GM18505 (cell line): ENCODE results near the gene GALNT1.

Source experiments
- ATAC-seq: cut with Tn5 transposase; IDR thresholded peaks from one replicate; pipeline ENCODE4 v1.9.1; 2021; ENCODE audit not compliant: unreplicated experiment
- POLR2A ChIP-seq: IDR thresholded peaks from 4 replicates; pipeline ENCODE4 v1.6.1; 2011; ENCODE audit warnings: borderline replicate concordance; ENCODE audit not compliant: insufficient read depth, insufficient read length; ENCODE audit errors: extremely low read depth

GALNT1 gene

DNA sequence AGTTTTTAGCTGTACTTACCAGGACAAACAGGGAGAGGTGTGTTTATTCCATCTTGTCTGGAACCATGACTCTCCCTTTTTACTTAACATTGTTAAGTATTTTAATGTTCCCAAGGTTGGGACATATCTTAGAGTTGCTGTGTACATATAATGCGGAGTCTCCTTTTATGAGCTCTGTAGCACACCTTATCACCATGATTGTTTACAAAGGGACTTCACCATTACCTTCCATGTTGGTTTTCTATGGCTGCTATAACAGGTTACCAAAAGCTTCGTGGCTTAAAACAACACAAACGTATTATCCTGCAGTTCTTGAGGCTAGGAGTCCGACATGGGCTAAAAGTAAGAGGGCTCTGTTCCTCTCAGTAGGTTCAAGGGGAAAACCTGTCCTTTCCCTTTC, 164.3 kb downstream of the GALNT1 start:
- no peak for ATAC-seq
- no peak for TF ChIP-seq POLR2A

GRCh38 chr18:35746826-35747339, 165.3 kb downstream of the GALNT1 start:
- no peak for TF ChIP-seq POLR2A
- no peak for ATAC-seq

DNA sequence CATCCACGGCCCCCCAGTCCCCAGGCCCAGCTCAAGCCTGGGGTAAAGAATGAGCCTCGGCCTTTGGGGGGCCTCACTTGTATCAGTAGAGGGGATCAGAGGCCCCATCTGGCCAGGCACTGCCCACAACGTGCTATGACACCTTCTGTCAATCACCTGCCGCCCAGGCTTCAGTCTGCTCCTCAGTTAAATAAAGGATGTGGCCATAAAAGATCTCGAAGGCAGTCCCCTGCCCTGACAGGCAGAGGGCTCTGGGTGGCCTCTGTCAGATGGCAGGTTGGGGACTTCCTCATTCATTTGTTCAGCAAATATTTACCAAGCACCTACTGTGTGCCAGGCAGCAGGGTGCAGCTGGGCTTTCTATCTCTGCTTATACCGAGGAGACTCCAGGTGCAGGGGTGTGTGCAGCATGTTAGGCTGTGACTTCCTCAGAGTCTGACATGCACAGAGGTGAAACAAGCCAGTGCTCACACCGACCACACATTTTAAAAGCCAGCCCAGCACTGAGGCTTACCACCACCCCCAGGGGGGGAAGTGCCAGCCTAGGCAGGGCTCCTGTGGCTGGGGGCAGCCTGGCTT, 166.4 kb downstream of the GALNT1 start:
- TF ChIP-seq POLR2A, result no peak
- no peak for ATAC-seq

DNA sequence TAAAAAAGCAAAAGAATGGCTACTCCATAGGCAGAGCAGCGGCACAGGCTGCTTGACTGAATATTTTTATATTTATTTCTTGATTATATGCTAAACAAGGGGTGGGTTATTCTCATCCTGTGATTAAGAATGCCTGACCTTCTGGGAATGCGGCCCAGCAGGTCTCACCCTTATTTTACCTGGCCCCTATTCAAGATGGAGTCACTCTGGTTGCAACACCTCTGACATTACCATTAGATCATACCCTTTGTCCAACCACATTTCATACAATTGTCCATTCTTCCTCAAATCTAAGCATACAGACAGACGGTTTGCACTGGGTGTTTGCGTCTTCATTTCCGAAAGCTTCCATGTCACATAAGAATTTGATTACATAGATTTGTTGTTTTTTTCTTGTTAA, 168.2 kb downstream of the GALNT1 start:
- no peak for ATAC-seq

GRCh38 chr18:35750929-35751328, 169.4 kb downstream of the GALNT1 start:
- no peak for ATAC-seq

More for the DNA sequence above, 168.2 kb downstream of the GALNT1 start:
- no peak for TF ChIP-seq POLR2A

DNA sequence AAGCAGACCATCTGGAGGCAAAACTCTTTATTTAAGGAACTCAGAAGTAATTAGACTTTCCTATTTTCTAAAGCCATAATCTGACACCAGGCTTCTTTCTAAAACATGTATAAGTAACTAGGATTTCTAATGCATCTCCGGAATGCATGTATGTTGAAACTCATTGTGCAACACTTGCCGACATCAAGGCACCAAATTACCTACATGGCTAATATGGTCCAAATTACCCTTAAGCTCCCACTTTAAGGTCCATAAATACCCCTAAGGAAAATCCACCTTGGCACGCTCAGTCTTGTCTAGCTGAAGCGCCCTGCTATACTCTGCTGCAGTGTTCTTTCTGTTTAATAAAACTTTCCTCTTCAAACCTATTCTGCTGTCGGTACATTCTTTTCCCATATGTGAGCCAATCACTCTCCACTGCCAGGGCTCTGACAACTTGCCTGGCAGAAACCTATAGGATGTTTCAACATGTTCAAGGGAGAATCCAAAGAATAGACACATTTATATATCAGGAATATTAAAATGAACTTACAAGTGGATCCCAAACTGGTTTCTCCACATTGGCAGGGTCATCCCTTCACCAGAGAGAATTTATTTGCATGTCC, 171.9 kb downstream of the GALNT1 start:
- no peak for TF ChIP-seq POLR2A
- ATAC-seq, result no peak

More at GRCh38 chr18:35750929-35751328, 169.4 kb downstream of the GALNT1 start:
- no peak for TF ChIP-seq POLR2A

DNA sequence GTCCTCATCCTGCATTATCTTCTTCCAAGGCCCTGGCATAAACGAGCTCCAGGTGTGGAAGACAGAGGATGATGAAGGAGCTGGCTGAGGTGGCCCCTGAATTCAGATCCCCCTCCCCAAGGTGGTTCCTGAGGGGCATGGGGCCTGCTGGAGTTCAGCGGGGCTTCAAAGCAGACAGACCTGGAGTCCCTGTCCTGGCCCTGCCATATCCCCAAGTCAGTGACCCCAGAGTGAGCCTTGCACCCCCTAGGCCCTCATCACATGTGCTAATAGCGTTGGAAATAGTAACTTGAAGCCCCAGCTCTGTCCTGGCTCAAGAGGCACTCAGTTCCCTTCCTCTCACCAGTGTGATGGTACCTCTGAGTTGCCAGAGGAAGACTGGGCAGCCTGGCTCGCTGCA, 172.9 kb downstream of the GALNT1 start:
- no peak for ATAC-seq
- TF ChIP-seq POLR2A, result no peak

GRCh38 chr18:35755369-35755768, 173.8 kb downstream of the GALNT1 start:
- no peak for ATAC-seq
- no peak for TF ChIP-seq POLR2A

- no peak for TF ChIP-seq POLR2A
- no peak for ATAC-seq
Observed at GRCh38 chr18:35756506-35757117, 175.1 kb downstream of the GALNT1 start.
